Fibroblast of lung (primary cell): ENCODE measurements around the gene APMAP. TPM values are rescaled to one million over a fixed set of nuclear protein-coding genes. Genes with fewer than 3 reads are reported as not detected.

Experiments
- DNase-seq, 2 donors: peaks; one replicate each; pipeline versions ENCODE4 v3.0.0 to v3.0.0-alpha.2; 2010; ENCODE audit warnings: low read depth in 2 of 2
- H2AFZ ChIP-seq: 2 replicates; pipeline ENCODE4 v1.5.1; 2012; ENCODE audit warnings: low read length, control low read depth, inconsistent platforms
- H3K27ac ChIP-seq: 2 replicates; pipeline ENCODE4 v1.5.1; 2011; ENCODE audit warnings: low read length, control low read depth; ENCODE audit not compliant: insufficient read depth
- H3K27me3 ChIP-seq: 2 replicates; pipeline ENCODE4 v1.5.1; 2011; ENCODE audit warnings: mild to moderate bottlenecking, low read length; ENCODE audit not compliant: control insufficient read depth, insufficient read depth
- H3K36me3 ChIP-seq: 2 replicates; pipeline ENCODE4 v1.5.1; 2011; ENCODE audit warnings: low read length; ENCODE audit not compliant: control insufficient read depth, insufficient read depth
- H3K4me1 ChIP-seq: 2 replicates; pipeline ENCODE4 v1.5.1; 2011; ENCODE audit warnings: low read length; ENCODE audit not compliant: control insufficient read depth, insufficient read depth; ENCODE audit errors: extremely low read depth
- H3K4me2 ChIP-seq: 2 replicates; pipeline ENCODE4 v1.5.1; 2011; ENCODE audit warnings: low read length, control low read depth; ENCODE audit not compliant: insufficient read depth; ENCODE audit errors: extremely low read depth
- H3K4me3 ChIP-seq, 4 experiments: fragments of 200-600 bp in 1 of 4; sonication (generic) in 1 of 4; replicated peaks in 1 of 4; 2 replicates each; pipeline ENCODE4 v1.5.1; 2011 to 2016; ENCODE audit warnings: low read length in 4 of 4, low read depth in 3 of 4, mild to moderate bottlenecking in 3 of 4, control low read depth in 2 of 4, inconsistent platforms in 1 of 4, mixed read lengths in 1 of 4; ENCODE audit not compliant: insufficient read depth in 1 of 4; ENCODE audit errors: control extremely low read depth in 1 of 4
- H3K79me2 ChIP-seq: 2 replicates; pipeline ENCODE4 v1.5.1; 2012; ENCODE audit warnings: mild to moderate bottlenecking, low read length, inconsistent platforms; ENCODE audit not compliant: control insufficient read depth, insufficient read depth
- H3K9ac ChIP-seq: 2 replicates; pipeline ENCODE4 v1.5.1; 2011; ENCODE audit warnings: mild to moderate bottlenecking, low read length, control low read depth; ENCODE audit not compliant: insufficient read depth
- H3K9me3 ChIP-seq: 2 replicates; pipeline ENCODE4 v1.5.1; 2012; ENCODE audit warnings: low read depth, low read length; ENCODE audit not compliant: control insufficient read depth, insufficient read depth
- H4K20me1 ChIP-seq: 2 replicates; pipeline ENCODE4 v1.5.1; 2011; ENCODE audit warnings: low read length; ENCODE audit not compliant: control insufficient read depth, insufficient read depth; ENCODE audit errors: extremely low read depth
- CTCF ChIP-seq, 2 donors: IDR thresholded peaks in 1 of 2; conservative IDR thresholded peaks in 1 of 2; 1 replicate in 1 of 2; 2 replicates in 1 of 2; pipeline ENCODE4 v1.5.1; 2011 to 2012; ENCODE audit warnings: low read length in 2 of 2, control low read depth in 1 of 2, inconsistent platforms in 1 of 2, low read depth in 1 of 2, mild to moderate bottlenecking in 1 of 2
- EZH2 ChIP-seq: IDR thresholded peaks from 2 replicates; pipeline ENCODE4 v1.5.1; 2012; ENCODE audit warnings: low read length, control low read depth, mild to moderate bottlenecking; ENCODE audit errors: missing control alignments
- polyA plus RNA-seq, 2 donors: library from polyadenylated mRNA; depleted of rRNA in 1 of 2; stranded (reverse) in 1 of 2; unstranded in 1 of 2; fragments of >200 nt; gene quantifications; 2 replicates each; pipeline ENCODE4 v1.2.1, GENCODE V29; 2011 to 2012; ENCODE audit warnings: missing spikeins in 1 of 2
- total RNA-seq: library from RNA; depleted of rRNA; stranded (reverse); fragments of >200 nt; gene quantifications from 2 replicates; pipeline ENCODE4 v1.2.1, GENCODE V29; 2014

The APMAP gene
- total and polyA plus RNA-seq, 2 donors (not counting 1 experiment from before 2014, with no cell fraction given): 72.5 to 104 TPM

- Histone ChIP-seq H3K9ac (no peak overlapping the region), H3K27ac (no peak overlapping the region), H4K20me1 (no peaks in the 10 kb centered on the region), H3K36me3 (no peaks in the 10 kb centered on the region), H3K4me3 (no peak overlapping the region), H3K27me3 (no peaks in the 10 kb centered on the region), H2AFZ (no peak overlapping the region), H3K79me2 (no peaks in the 10 kb centered on the region), H3K4me1 (no peaks in the 10 kb centered on the region), H3K4me2 (no peak overlapping the region), H3K9me3 (no peaks in the 10 kb centered on the region)
- no peak for TF ChIP-seq CTCF (conservative IDR thresholded peaks at IDR 0.05 in 1 of 2, IDR thresholded peaks at IDR 0.05 in 1 of 2; ENCODE audit: low read depth in 1 of 2, low read length in 2 of 2)
- TF ChIP-seq EZH2: no peak
- DNase-seq: no peak
Observed at GRCh38 chr20:24953209-24953575, 39.4 kb downstream of the APMAP start.

GRCh38 chr20:24952376-24953208 lies 40.0 kb downstream of the APMAP start:
- Histone ChIP-seq H3K79me2 (no peaks in the 10 kb centered on the region), H3K4me3 (no peak overlapping the region), H4K20me1 (no peaks in the 10 kb centered on the region), H3K9me3 (no peaks in the 10 kb centered on the region), H3K4me1 (no peaks in the 10 kb centered on the region), H3K27ac (no peak overlapping the region), H2AFZ (no peak overlapping the region), H3K4me2 (no peak overlapping the region), H3K9ac (no peak overlapping the region), H3K36me3 (no peaks in the 10 kb centered on the region), H3K27me3 (no peaks in the 10 kb centered on the region)
- no peak for DNase-seq
- TF ChIP-seq CTCF (conservative IDR thresholded peaks at IDR 0.05 in 1 of 2, IDR thresholded peaks at IDR 0.05 in 1 of 2; ENCODE audit: low read depth in 1 of 2, low read length in 2 of 2): no peak
- no peak for TF ChIP-seq EZH2

- Histone ChIP-seq H3K4me1 (no peaks in the 10 kb centered on the region), H3K4me3 (no peak overlapping the region), H3K9me3 (no peaks in the 10 kb centered on the region), H3K27ac (no peak overlapping the region), H3K9ac (no peak overlapping the region), H3K36me3 (no peaks in the 10 kb centered on the region), H3K79me2 (no peaks in the 10 kb centered on the region), H3K27me3 (no peaks in the 10 kb centered on the region), H4K20me1 (no peaks in the 10 kb centered on the region), H2AFZ (no peak overlapping the region), H3K4me2 (no peak overlapping the region)
- TF ChIP-seq EZH2: no peak
- no peak for TF ChIP-seq CTCF (conservative IDR thresholded peaks at IDR 0.05 in 1 of 2, IDR thresholded peaks at IDR 0.05 in 1 of 2; ENCODE audit: low read depth in 1 of 2, low read length in 2 of 2)
- no peak for DNase-seq
Observed at GRCh38 chr20:24951536-24952083, 40.9 kb downstream of the APMAP start.
